Measurements from ENCODE around the gene DST.

Gene DST

DNA sequence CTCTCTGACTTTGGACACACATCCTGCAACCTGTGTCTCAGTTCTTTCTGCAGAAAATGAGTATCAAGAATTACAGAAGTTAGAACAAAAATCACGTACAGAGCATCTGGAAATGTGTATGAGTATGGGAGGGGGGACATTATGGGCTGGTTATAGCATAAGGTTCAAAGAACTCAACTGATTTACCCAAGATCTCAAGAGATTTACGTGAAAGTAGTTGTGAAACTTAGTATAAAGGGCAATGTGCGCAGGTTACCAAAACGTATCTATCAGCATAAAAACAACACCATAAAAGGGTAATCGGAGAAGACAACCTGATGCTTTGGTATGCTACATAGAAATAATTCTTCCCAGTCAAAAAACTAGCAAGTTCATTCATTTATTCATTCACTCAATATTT is 15.6 kb upstream of the DST start:
- ChIA-PET POLR2A (ENCODE audit: low non-redundant PET) (no interaction called here), CTCF (interaction anchor here (0.7 kb wide), 1 partner anchor 9 kb away, joined by 3 read pairs; no protein-coding TSS in a partner anchor)
- peak overlapping the region; percentile 48 for H3K27ac ChIP-seq
- DNase-seq (ENCODE audit: low spot score): no peak
- TF ChIP-seq, protein P1, sequence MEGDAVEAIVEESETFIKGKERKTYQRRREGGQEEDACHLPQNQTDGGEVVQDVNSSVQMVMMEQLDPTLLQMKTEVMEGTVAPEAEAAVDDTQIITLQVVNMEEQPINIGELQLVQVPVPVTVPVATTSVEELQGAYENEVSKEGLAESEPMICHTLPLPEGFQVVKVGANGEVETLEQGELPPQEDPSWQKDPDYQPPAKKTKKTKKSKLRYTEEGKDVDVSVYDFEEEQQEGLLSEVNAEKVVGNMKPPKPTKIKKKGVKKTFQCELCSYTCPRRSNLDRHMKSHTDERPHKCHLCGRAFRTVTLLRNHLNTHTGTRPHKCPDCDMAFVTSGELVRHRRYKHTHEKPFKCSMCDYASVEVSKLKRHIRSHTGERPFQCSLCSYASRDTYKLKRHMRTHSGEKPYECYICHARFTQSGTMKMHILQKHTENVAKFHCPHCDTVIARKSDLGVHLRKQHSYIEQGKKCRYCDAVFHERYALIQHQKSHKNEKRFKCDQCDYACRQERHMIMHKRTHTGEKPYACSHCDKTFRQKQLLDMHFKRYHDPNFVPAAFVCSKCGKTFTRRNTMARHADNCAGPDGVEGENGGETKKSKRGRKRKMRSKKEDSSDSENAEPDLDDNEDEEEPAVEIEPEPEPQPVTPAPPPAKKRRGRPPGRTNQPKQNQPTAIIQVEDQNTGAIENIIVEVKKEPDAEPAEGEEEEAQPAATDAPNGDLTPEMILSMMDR (conservative IDR thresholded peaks at IDR 0.05; ENCODE audit: low read depth): no peak

DNA sequence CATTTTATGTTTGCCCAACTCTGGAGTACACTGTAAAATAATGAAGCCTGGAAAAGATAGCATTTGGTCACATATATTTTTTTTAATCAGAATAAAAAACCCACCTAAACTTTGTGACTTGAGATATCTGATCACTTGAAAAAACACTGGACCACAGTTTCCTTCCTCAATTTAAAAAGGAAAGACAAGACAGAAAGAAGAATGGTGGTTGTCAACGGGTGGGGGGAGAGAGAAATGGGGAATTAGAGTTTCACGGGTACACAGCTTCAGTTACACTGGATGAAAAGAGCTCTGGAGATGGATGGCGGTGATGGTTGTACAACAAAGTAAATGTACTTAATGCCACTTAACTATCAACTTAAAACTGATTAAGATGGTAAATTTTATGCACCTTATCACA is 14.7 kb upstream of the DST start:
- ChIA-PET CTCF (interaction anchor here (0.6 to 0.7 kb wide), 2 partner anchors 10 to 13 kb away, joined by 3 read pairs; no protein-coding TSS in a partner anchor), POLR2A (ENCODE audit: low non-redundant PET) (no interaction called here)
- H3K27ac ChIP-seq: no peak overlapping the region
- no peak for DNase-seq (ENCODE audit: low spot score)
- TF ChIP-seq, protein P1 (conservative IDR thresholded peaks at IDR 0.05; ENCODE audit: low read depth): no peak

DNA sequence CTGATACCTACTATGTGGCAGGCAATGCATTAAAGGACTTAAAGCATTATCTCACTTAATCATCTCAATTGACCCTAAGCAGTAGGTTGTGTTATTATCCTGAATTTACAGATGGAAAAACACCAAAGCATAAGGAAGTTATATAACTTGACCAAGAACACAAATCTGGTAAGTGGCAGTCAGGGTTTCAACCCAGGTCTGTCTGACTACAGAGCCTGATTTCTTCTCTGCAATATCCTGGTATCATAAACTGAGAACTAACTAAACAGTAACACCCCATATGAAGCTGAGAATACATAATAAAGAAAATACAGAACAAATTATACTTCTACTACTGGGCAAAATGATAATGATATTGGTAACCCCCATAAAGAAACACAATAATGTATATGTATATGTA is 13.8 kb upstream of the DST start:
- no peak for DNase-seq (ENCODE audit: low spot score)
- TF ChIP-seq, protein P1 (conservative IDR thresholded peaks at IDR 0.05; ENCODE audit: low read depth): no peak
- ChIA-PET CTCF (no interaction called here), POLR2A (ENCODE audit: low non-redundant PET) (no interaction called here)
- H3K27ac ChIP-seq: no peak overlapping the region

DNA sequence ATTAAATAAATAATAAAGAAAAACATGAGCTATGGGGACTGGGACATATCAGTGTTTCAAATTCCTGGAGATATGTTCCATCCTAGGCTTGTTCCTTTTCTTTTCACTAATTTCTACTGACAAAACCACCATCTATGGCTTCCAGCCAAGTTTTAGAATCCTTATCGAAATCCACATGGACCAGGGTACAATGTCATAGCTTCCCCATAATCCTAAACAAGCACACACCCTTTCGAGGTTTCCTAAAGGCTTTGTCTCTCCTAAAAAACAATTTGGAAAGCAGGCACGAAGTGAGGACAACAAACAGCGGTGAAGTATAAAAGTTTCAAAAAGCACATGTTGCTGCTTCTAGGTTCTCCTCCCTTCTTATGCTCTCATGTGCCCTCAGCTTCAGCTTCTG is 13.3 kb upstream of the DST start:
- POLR2A ChIA-PET (ENCODE audit: low non-redundant PET): no interaction called here
- no peak for DNase-seq (ENCODE audit: low spot score)
- TF ChIP-seq, protein P1 (conservative IDR thresholded peaks at IDR 0.05; ENCODE audit: low read depth): no peak

DNA sequence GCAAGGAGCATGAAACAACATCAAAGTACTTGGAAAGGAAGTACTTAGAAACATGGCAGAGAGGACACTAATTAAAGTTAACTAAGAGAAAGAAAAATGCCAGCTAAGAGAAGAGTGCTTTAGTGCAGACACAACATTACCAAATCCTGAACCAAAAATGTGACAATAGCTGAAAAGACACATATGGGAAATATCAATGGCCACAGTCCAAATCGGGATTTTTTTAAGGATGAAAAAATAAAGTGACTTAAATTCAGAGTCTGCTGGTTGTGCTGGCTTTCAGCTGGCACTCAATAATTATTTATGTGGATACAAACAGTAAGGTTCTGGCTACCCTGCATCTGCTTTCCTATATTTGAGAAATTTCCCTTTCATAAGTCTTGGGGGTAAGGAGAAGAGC is 12.6 kb upstream of the DST start:
- ChIA-PET CTCF (no interaction called here), POLR2A (ENCODE audit: low non-redundant PET) (no interaction called here)
- TF ChIP-seq, protein P1 (conservative IDR thresholded peaks at IDR 0.05; ENCODE audit: low read depth): no peak
- DNase-seq (ENCODE audit: low spot score): no peak
- no peak overlapping the region for H3K27ac ChIP-seq

More for the DNA sequence above, 13.3 kb upstream of the DST start:
- CTCF ChIA-PET: no interaction called here
- no peak overlapping the region for H3K27ac ChIP-seq

DNA sequence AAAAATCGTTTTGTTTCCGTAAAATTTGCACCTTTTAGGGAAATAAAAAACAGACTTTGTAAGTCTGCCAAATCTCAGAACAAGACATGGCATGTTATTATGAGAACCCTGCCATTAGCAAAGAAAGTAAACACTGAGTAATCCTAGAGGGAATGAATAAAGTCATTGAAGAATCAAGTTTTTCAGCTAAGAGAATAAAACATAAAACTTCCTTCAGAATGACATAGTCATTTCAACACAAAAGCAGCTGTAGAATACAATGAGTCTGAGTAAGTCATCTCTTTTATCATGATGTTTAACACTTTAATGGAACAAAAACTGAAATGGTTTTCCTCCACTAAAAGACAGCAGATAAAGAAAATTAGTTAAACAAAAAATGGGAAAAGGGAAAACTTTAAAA is 10.3 kb upstream of the DST start:
- peak overlapping the region; percentile 97 for H3K27ac ChIP-seq
- ChIA-PET POLR2A (ENCODE audit: low non-redundant PET) (no interaction called here), CTCF (no interaction called here)
- TF ChIP-seq, protein P1 (conservative IDR thresholded peaks at IDR 0.05; ENCODE audit: low read depth): no peak
- peak; percentile 77 for DNase-seq (ENCODE audit: low spot score)

DNA sequence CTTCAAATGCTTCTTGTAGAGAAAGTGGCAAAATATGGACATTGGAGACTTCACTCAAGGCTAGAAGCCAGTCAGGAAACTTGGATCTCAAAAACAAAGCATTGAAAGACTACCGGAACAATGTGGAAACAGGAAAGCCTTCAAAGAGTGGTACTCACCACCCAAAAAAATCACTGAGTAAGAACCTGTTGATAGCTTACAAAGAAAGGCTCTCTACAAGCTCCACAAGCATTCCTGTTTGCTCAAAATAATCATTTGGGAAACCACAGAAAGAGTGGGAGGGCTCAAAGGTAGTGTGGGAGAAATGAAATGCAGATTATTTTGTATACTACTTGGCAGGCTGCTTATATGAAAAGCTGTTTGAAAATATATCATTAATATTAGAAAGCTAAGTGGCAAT is 9.5 kb upstream of the DST start:
- H3K27ac ChIP-seq: no peak overlapping the region
- CTCF ChIA-PET: interaction anchor here (0.6 to 0.7 kb wide), 2 partner anchors 64 to 343 kb away, joined by 3 to 4 read pairs; no protein-coding TSS in a partner anchor
- TF ChIP-seq, protein P1 (conservative IDR thresholded peaks at IDR 0.05; ENCODE audit: low read depth): no peak
- POLR2A ChIA-PET (ENCODE audit: low non-redundant PET): no interaction called here
- peak; percentile 24 for DNase-seq (ENCODE audit: low spot score)
